Activated CD8-positive, alpha-beta memory T cell treated with anti-CD3 and anti-CD28 coated beads, Interleukin-2, amount 50 U/mL, for 4 hours (primary cell): Measurements from ENCODE around the gene AMER2.

ENCODE experiments used
- DNase-seq: peaks from one replicate; pipeline ENCODE4 v3.0.0-alpha.2; 2020

Gene AMER2

GRCh38 chr13:25149711-25150110 lies 22.4 kb downstream of the AMER2 start:
- no peak for DNase-seq

GRCh38 chr13:25148402-25148771 lies 23.7 kb downstream of the AMER2 start:
- DNase-seq = no peak

GRCh38 chr13:25147638-25148401 lies 24.3 kb downstream of the AMER2 start:
- DNase-seq = no peak

- no peak for DNase-seq
Measured at GRCh38 chr13:25143706-25144105, 28.4 kb downstream of the AMER2 start.

DNA sequence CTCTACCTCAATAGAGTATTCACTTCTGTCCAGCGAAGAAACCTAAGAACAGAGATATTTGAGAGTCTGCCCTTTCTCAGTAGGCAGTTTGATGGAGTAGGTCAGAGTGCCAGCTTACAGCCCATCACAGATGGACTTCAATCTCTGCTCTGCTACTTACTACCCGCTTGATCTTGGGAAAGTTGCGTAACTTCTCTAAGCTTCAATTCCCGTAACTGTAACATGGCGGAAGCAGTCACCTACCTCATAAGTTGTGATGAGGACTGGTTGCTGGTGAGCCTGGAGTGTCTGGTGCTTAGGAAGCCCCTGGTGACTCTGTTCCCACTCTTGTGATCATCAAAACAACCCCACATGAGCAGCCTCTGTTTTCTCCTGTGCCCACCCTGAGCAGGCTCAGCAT lies 31.0 kb downstream of the AMER2 start:
- DNase-seq = no peak

DNA sequence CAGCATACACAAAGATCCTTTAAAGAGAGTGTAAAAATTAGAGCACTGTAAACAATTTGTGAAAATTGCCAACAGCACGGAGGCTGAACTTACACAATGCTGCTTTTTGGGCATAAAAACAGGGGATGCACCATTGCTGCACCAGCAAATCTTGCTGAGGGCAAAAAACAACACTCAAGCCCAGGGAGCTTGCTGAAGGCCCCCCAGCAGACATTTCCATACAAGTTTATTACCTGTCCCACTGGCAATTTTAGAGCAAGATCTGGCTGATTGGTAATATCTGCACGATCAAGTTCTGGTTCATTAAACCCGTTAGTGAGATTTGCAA lies 34.3 kb downstream of the AMER2 start:
- no peak for DNase-seq

DNA sequence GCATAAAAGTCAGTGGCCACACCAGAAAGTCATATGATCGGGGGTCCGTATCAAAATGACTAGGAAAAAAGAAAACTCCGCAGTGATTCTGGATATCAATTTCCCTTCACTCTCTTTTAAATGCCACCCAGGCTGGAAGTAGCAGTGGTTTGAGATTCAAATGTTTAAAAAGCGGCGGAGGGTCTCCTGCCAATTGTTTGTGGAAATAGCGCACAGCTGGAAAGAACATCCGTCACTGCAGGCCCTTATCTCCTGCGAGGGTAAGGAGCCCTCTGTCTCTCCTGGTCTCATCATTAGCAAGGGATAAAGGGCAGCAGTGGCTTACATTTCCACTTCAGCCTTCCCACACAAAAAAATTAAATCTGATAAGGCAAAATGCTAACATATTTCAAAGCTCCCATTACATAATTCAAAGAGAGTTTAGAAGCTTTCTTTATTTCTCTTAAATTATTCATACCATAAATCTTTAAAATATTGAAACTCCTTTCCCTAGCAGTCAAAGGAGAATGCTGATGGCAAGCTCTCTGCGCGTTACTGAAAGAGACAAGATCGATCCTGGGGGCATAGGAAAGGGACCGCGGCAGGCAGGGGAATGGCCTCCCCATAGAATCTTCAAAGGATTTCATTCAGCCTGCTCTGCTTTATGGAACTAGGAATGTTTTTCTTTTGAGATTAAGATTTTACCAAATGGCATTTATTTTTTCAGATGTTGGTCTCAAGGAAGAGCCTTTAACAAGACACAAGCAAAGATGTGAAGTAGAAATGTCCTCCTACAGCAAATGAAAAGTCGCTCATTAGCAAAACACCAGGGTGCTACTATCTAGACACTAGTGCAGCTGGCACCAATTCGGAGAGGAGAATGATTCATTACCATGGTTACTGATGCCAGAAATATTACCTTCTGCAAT lies 35.0 kb downstream of the AMER2 start:
- no peak for DNase-seq

- DNase-seq = no peak
Measured at GRCh38 chr13:25135896-25136295, 36.2 kb downstream of the AMER2 start.

- DNase-seq = no peak
Measured at GRCh38 chr13:25132751-25133390, 39.2 kb downstream of the AMER2 start.

GRCh38 chr13:25131881-25132420 lies 40.1 kb downstream of the AMER2 start:
- no peak for DNase-seq

DNA sequence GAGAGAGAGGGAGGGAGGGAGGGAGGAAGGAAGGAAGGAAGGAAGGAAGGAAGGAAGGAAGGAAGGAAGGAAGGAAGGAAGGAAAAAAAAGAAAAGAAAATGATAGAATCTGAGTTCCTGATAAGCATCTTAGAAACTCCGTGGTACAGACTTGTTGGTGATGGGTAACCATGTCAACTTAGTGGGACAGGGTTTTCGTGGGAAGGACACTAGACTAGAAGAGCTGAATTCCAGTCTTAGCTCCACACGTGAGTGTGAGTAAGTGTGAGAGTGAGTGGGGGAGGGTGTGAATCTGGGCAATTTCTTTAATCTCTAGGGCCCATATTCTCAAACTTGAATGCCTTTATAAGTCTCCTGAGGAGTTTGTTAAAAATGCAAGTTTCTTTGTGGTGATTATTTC lies 41.1 kb downstream of the AMER2 start:
- no peak for DNase-seq

- no peak for DNase-seq
Measured at GRCh38 chr13:25118378-25118905, 53.6 kb downstream of the AMER2 start.

- DNase-seq = no peak
Measured at GRCh38 chr13:25117312-25117711, 54.8 kb downstream of the AMER2 start.

- DNase-seq = no peak
Measured at GRCh38 chr13:25116044-25116443, 56.0 kb downstream of the AMER2 start.

DNA sequence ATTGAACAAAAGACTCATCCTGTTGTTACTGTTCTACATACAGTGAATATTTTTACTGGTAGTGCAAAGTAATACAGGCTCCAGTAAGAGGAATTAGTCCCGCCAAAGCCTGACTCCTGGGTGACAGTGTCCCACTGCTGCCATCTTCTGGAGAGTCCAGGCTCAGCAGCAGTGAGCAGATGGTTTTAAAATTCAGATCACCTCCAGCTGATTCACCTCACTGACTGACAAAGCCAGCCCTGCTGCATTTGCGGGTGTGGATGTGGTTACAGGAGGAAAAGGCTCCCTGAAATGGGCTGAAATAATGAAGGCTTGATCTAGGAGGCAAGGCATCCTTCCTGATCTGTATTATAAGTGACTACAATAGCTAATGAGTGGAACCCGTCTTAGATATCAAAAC lies 57.9 kb downstream of the AMER2 start:
- DNase-seq = peak; percentile 46

DNA sequence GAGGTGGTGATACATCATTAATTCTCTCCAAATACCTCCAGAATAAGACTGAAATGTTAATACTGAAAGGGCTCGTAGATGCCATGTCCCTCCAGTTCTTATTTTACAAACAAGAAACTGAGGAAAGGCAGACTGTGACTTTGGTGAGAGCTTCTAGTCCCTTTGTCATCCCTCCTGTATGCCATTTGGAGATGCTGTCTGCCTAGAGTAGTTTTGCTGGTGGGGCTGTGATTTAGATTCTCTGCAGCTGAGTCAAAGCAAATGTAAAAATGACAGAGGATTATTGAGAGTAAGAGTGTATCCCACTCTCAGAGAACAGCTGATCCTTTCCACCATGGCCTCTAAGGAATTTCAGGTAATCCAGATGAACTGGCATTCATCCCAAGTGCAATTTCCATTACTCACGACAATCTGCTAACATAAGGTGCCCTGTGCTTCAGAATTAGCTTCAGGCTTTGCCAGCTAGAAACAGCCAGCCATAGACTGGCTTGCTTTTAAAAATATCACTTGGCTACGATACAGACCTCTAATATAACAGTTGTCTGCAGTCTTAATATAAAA lies 59.3 kb downstream of the AMER2 start:
- no peak for DNase-seq
